ENCODE measurements around the gene RBMXL2.

The RBMXL2 gene

GRCh38 chr11:7098235-7098832 lies 9.5 kb downstream of the RBMXL2 start:
- Histone ChIP-seq H3K9ac (no peak overlapping the region), H3K79me2 (no peaks in the 10 kb centered on the region), H3K4me3 (ENCODE audit: low read depth, low read length) (no peak overlapping the region), H3K36me3 (ENCODE audit: control insufficient read depth, insufficient read depth, low read length) (no peaks in the 10 kb centered on the region), H3K4me1 (no peaks in the 10 kb centered on the region), H3K27ac (no peak overlapping the region), H3K4me2 (ENCODE audit: low read length) (no peak overlapping the region), H2AFZ (no peak overlapping the region), H3K27me3 (ENCODE audit: control insufficient read depth, insufficient read depth, low read length) (no peaks in the 10 kb centered on the region), H3K9me3 (ENCODE audit: control insufficient read depth, low read length) (no peaks in the 10 kb centered on the region)
- TF ChIP-seq CTCF (IDR thresholded peaks at IDR 0.05) = peak; percentile 29

GRCh38 chr11:7115780-7116179 lies 27.0 kb downstream of the RBMXL2 start:
- Histone ChIP-seq H3K36me3 (ENCODE audit: control insufficient read depth, insufficient read depth, low read length) (no peaks in the 10 kb centered on the region), H3K4me2 (ENCODE audit: low read length) (no peak overlapping the region), H2AFZ (no peak overlapping the region), H3K79me2 (no peaks in the 10 kb centered on the region), H3K9me3 (ENCODE audit: control insufficient read depth, low read length) (no peaks in the 10 kb centered on the region), H3K27ac (no peak overlapping the region), H3K4me3 (ENCODE audit: low read depth, low read length) (no peak overlapping the region), H3K4me1 (no peaks in the 10 kb centered on the region), H3K27me3 (ENCODE audit: control insufficient read depth, insufficient read depth, low read length) (no peaks in the 10 kb centered on the region), H3K9ac (no peak overlapping the region)
- TF ChIP-seq CTCF (IDR thresholded peaks at IDR 0.05) = no peak

- H3K36me3 ChIP-seq (ENCODE audit: control insufficient read depth, insufficient read depth, low read length) = no peaks in the 10 kb centered on the region
- no peak overlapping the region for H3K4me3 ChIP-seq (ENCODE audit: low read depth, low read length)
- H3K27me3 ChIP-seq (ENCODE audit: control insufficient read depth, insufficient read depth, low read length) = no peaks in the 10 kb centered on the region
- H3K4me2 ChIP-seq (ENCODE audit: low read length) = no peak overlapping the region
- no peak overlapping the region for H3K27ac ChIP-seq
- H3K4me1 ChIP-seq = no peaks in the 10 kb centered on the region
- TF ChIP-seq CTCF (IDR thresholded peaks at IDR 0.05) = no peak
- no peaks in the 10 kb centered on the region for H3K9me3 ChIP-seq (ENCODE audit: control insufficient read depth, low read length)
- H2AFZ ChIP-seq = no peak overlapping the region
- no peaks in the 10 kb centered on the region for H3K79me2 ChIP-seq
- H3K9ac ChIP-seq = no peak overlapping the region
Measured at GRCh38 chr11:7116370-7116769, 27.6 kb downstream of the RBMXL2 start.

- no peak overlapping the region for H3K9ac ChIP-seq
- no peaks in the 10 kb centered on the region for H3K9me3 ChIP-seq (ENCODE audit: control insufficient read depth, low read length)
- no peak overlapping the region for H2AFZ ChIP-seq
- no peak overlapping the region for H3K27ac ChIP-seq
- no peaks in the 10 kb centered on the region for H3K4me1 ChIP-seq
- H3K27me3 ChIP-seq (ENCODE audit: control insufficient read depth, insufficient read depth, low read length) = no peaks in the 10 kb centered on the region
- H3K36me3 ChIP-seq (ENCODE audit: control insufficient read depth, insufficient read depth, low read length) = no peaks in the 10 kb centered on the region
- H3K4me3 ChIP-seq (ENCODE audit: low read depth, low read length) = no peak overlapping the region
- no peak for TF ChIP-seq CTCF (IDR thresholded peaks at IDR 0.05)
- H3K4me2 ChIP-seq (ENCODE audit: low read length) = no peak overlapping the region
- no peaks in the 10 kb centered on the region for H3K79me2 ChIP-seq
Measured at GRCh38 chr11:7138051-7138450, 49.3 kb downstream of the RBMXL2 start.

Measured in parathyroid adenoma (tissue), 2 donors.